GM12801 (cell line): ENCODE data around the gene SPG7.

Experiments used
- CTCF ChIP-seq: IDR thresholded peaks from one replicate; pipeline ENCODE4 v1.5.1; 2011; ENCODE audit warnings: control low read depth; ENCODE audit not compliant: insufficient read length; ENCODE audit errors: extremely low read depth

Gene SPG7

GRCh38 chr16:89545044-89545830, 37.0 kb downstream of the SPG7 start:
- TF ChIP-seq CTCF = no peak

GRCh38 chr16:89545831-89546574, 37.8 kb downstream of the SPG7 start:
- no peak for TF ChIP-seq CTCF

GRCh38 chr16:89546781-89547180, 38.6 kb downstream of the SPG7 start:
- no peak for TF ChIP-seq CTCF

- no peak for TF ChIP-seq CTCF
These were observed 39.1 kb downstream of the SPG7 start for GRCh38 chr16:89547291-89547690.

- no peak for TF ChIP-seq CTCF
These were observed 39.7 kb downstream of the SPG7 start for GRCh38 chr16:89547860-89548259.

- TF ChIP-seq CTCF = no peak
These were observed 40.3 kb downstream of the SPG7 start for GRCh38 chr16:89548344-89549006.

- no peak for TF ChIP-seq CTCF
These were observed 41.0 kb downstream of the SPG7 start for GRCh38 chr16:89549007-89549700.
